Spinal cord (tissue), 10 donors: Measurements from ENCODE around the gene RPS6KA4. TPM values are rescaled to one million over a fixed set of nuclear protein-coding genes. Genes with fewer than 3 reads are reported as not detected.

Source experiments
- DNase-seq, 6 donors: peaks; one replicate each; pipeline versions ENCODE4 v3.0.0 to v3.0.0-alpha.2; 2013 to 2015; ENCODE audit warnings: low spot score in 6 of 6, low read depth in 4 of 6
- H3K27ac ChIP-seq: one replicate; pipeline ENCODE4 v1.5.1; 2013; ENCODE audit warnings: low read depth, low read length, control low read depth
- H3K27me3 ChIP-seq: one replicate; pipeline ENCODE4 v1.6.1; 2013; ENCODE audit warnings: low read length; ENCODE audit not compliant: control insufficient read depth, insufficient read depth
- H3K36me3 ChIP-seq: one replicate; pipeline ENCODE4 v1.6.1; 2013; ENCODE audit warnings: low read length; ENCODE audit not compliant: control insufficient read depth, insufficient read depth
- H3K4me1 ChIP-seq: one replicate; pipeline ENCODE4 v1.6.1; 2013; ENCODE audit warnings: low read length; ENCODE audit not compliant: control insufficient read depth, insufficient read depth
- H3K4me3 ChIP-seq: one replicate; pipeline ENCODE4 v1.5.1; 2013; ENCODE audit warnings: low read depth, low read length, control low read depth
- H3K9me3 ChIP-seq: one replicate; pipeline ENCODE4 v1.6.1; 2013; ENCODE audit warnings: low read length; ENCODE audit not compliant: control insufficient read depth, insufficient read depth
- WGBS: methylation state at CpG from one replicate; pipeline ENCODE4 v1.1.5; 2013; ENCODE audit warnings: missing lambda C conversion rate; ENCODE audit not compliant: insufficient coverage; 5-methylcytosine and 5-hydroxymethylcytosine counted together
- polyA plus RNA-seq, 2 donors: library from polyadenylated mRNA; unstranded; fragments of 120-200 nt; gene quantifications; one replicate each; pipeline ENCODE4 v1.2.1, GENCODE V29; 2013; ENCODE audit not compliant: insufficient read length in 2 of 2
- total RNA-seq, 2 donors: library from RNA; depleted of rRNA in 1 of 2; stranded (reverse); fragments of 120-200 nt in 1 of 2; fragments of >200 nt in 1 of 2; gene quantifications; one replicate each; pipeline versions ENCODE4 v1.2.3 to v1.2.4, GENCODE V29; 2013 to 2014
- donor health status: healthy.

The RPS6KA4 gene
- total and polyA plus RNA-seq, 4 donors: 11.3 to 27.2 (median 20.6) TPM

DNA sequence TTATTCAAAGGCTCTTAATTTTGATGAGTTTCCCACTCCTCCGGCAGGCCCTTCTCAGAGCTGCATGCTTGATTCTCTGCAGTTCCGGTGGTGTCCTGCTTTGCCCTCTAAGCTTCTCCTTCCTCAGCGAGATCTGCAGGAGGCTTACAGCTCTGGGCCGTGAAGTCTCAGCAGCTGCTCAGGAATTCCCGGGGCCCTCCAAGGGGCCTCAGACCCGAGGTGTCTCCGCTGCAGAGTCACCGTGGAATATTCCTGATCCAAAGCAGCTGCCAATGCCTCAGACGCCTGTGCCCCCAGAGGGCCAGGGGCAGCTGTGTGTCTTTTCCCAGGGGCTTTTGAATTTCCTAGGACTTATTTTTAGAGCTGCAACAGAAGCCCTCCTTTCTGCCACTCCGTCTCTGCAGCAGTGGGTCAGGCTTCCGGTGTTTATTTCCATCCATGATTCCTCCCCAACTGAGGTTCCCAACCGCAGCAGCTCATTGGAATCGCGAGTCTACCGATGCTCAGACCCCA, 37.2 kb downstream of the RPS6KA4 start:
- 14% methylated on average over 12 of the region's 15 CpGs for WGBS
- Histone ChIP-seq H3K4me3 (no peak overlapping the region), H3K36me3 (no peaks in the 10 kb centered on the region), H3K27me3 (no peaks in the 10 kb centered on the region), H3K27ac (no peak overlapping the region), H3K4me1 (peaks cover 14% of the 10 kb centered on the region), H3K9me3 (no peaks in the 10 kb centered on the region)
- DNase-seq: peak in 2 of 6 donors; percentile 28 to 46

DNA sequence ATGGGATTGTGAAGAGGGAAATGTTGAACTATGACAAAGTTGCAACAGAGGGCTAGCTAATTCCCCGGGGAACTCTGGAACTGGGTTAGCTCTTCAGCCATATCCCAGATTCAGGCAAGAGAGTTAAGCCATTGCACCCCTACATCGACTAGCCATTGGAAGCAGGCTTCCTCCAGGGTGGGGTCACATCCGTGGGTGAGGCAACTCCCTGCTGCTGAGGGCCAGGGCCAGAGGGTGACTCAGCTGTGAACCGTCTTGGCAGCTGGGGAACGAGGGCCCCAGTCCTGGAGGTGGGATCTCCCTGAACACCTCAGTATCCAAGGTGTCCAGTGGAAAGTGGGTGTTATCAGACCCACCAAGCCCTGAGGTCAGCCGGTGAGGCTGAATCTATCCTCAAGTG, 41.1 kb downstream of the RPS6KA4 start:
- Histone ChIP-seq H3K4me1 (peaks cover 14% of the 10 kb centered on the region), H3K36me3 (no peaks in the 10 kb centered on the region), H3K9me3 (no peaks in the 10 kb centered on the region), H3K27me3 (no peaks in the 10 kb centered on the region), H3K4me3 (no peak overlapping the region), H3K27ac (no peak overlapping the region)
- WGBS: 83% methylated on average over 4 of the region's 6 CpGs
- DNase-seq: no peak

DNA sequence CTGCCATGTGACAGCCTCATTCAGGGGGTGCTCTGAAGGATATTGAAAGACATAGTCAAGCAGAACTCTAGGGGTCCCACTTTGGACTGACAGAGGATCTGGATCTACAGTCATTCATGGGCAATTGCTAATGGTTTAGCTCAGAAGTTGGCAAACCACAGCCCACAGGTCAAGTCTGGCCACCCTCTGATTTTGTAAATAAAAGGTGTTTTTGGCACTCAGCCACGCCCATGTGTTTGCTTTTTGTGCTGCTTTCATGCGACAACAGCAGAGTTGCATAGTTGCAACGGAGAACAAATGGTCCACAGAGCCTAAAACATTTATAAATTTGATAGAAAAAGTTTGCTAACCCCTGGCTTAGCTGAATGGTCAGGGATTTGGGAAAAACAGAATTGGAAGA, 41.7 kb downstream of the RPS6KA4 start:
- H3K4me1 ChIP-seq: peaks cover 11% of the 10 kb centered on the region
- no peak overlapping the region for H3K27ac ChIP-seq
- H3K36me3 ChIP-seq: no peaks in the 10 kb centered on the region
- H3K4me3 ChIP-seq: no peak overlapping the region
- H3K27me3 ChIP-seq: no peaks in the 10 kb centered on the region
- DNase-seq: no peak
- no peaks in the 10 kb centered on the region for H3K9me3 ChIP-seq
- 90% methylated on average over 2 of the region's 3 CpGs for WGBS

DNA sequence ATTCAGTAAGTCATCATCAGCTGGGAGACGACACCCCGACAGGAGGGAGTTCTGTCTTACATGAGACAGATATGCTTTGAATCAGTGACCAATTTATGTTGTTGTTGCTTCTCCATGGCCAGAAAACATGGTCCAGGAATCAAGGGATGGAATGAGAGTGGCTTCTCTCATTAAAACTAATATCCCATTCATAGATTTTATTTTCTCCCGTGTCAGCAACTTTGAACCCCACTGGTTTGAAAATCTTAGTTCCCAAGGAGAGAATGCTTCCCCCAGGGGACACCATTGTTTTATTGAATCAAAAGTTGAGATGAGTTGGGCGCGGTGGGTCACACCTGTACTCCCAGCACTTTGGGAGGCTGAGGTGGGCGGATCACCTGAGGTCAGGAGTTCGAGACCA, 42.8 kb downstream of the RPS6KA4 start:
- 81% methylated on average over 3 of the region's 7 CpGs for WGBS
- Histone ChIP-seq H3K36me3 (no peaks in the 10 kb centered on the region), H3K4me1 (peaks cover 4% of the 10 kb centered on the region), H3K27ac (no peak overlapping the region), H3K4me3 (no peak overlapping the region), H3K27me3 (no peaks in the 10 kb centered on the region), H3K9me3 (no peaks in the 10 kb centered on the region)
- DNase-seq: no peak

DNA sequence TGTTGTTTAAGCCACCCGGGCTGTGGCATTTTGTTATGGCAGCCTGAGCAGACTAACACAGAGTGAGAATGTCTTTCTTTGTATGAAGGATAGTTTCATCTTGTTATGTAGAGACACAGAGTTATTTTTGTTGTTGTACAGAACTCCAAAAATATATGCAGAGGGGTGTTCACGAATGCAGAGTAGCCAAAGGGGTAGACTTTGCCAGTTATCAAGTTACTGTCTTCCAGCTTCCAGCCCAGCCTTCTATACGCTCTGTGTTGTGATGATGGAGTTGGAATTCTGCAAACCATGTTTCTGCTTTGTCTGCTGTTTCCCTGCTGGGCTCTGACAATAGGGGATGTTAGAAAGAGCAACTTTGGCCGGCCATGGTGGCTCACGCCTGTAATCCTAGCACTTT, 44.1 kb downstream of the RPS6KA4 start:
- Histone ChIP-seq H3K27ac (no peak overlapping the region), H3K27me3 (no peaks in the 10 kb centered on the region), H3K36me3 (no peaks in the 10 kb centered on the region), H3K9me3 (no peaks in the 10 kb centered on the region), H3K4me1 (peaks cover 4% of the 10 kb centered on the region), H3K4me3 (no peak overlapping the region)
- peak in 1 of 6 donors; percentile 60 for DNase-seq
- 52% methylated on average over 4 of the region's 5 CpGs for WGBS

DNA sequence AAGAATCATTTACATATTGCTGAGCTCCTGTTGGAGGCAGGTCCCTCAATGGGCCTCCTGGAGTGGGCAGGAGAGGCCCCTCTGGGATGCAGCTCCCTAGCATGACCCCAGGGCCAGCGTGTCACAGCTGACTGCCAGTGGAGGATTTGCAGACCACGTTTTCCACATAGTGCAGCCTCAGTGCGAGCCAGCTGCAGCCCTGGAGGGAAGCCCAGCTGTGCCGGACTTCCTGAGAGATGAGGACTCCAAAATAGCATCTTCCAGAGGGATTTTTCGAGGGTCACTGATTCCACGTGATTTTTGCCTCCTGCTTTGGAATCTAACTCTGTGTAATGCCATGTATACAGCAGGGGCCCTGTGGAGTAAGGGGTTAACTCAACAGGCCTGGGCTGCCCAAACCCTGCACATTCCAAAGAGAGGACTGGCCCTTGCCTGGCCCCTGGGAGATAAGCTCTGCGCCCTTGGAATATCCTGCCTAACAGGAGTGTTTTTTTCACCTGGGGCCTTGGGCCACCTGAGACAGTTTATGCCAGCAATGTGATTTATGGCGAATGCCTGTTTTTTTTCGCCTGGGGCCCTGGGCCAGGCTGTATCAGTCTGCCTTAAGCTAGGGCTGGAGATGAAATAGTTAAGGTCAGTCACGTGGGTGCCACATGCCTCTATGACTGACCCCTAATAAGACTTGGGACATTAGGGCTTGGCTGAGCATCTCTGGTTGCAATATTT, 47.4 kb downstream of the RPS6KA4 start:
- peak in 1 of 6 donors; percentile 33 for DNase-seq
- H3K27me3 ChIP-seq: no peaks in the 10 kb centered on the region
- H3K27ac ChIP-seq: no peak overlapping the region
- H3K4me1 ChIP-seq: peaks cover 13% of the 10 kb centered on the region
- H3K9me3 ChIP-seq: no peaks in the 10 kb centered on the region
- 48% methylated on average over 10 of the region's 10 CpGs for WGBS
- no peaks in the 10 kb centered on the region for H3K36me3 ChIP-seq
- no peak overlapping the region for H3K4me3 ChIP-seq

DNA sequence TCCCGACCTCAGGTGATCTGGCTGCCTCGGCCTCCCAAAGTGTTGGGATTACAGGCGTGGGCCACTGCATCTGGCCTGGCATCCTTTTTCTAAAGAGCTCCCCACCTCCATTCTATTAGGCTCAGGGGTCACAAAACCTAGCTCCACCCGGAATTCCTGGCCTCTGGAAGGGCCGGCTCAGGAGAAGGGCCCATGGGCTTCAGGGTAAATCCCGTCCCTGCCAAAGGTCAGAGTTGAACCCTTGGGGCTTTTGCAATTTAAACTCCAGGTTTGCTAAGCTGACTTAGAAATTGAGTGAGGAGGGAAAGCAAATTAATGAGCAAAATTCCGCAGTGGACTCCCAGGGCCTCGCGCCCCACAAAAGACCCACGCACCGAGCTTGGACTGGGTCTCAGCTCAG, 48.3 kb downstream of the RPS6KA4 start:
- Histone ChIP-seq H3K9me3 (no peaks in the 10 kb centered on the region), H3K36me3 (no peaks in the 10 kb centered on the region), H3K27ac (no peak overlapping the region), H3K4me1 (peaks cover 13% of the 10 kb centered on the region), H3K4me3 (no peak overlapping the region), H3K27me3 (no peaks in the 10 kb centered on the region)
- WGBS: 86% methylated on average over 10 of the region's 11 CpGs
- no peak for DNase-seq

DNA sequence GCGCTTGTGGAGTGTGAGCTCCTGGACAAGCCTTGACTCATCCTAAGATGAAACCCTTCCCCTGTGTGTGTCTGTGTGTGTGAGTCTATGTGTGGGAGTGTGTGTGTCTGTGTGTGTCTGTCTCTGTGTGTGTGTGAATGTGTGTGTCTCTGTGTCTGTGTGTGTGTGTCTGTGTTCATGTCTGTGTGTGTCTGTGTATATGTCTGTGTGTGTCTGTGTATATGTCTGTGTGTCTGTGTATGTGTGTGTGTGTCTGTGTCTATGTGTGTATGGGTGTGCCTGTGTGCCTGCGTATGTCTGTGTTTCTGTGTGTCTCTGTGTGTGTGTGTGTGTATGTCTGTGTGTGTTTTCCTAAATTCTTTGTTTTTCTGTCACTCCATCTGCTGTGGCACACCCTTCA, 48.7 kb downstream of the RPS6KA4 start:
- H3K27ac ChIP-seq: no peak overlapping the region
- H3K4me3 ChIP-seq: no peak overlapping the region
- H3K9me3 ChIP-seq: no peaks in the 10 kb centered on the region
- WGBS: 100% methylated on average over 2 of the region's 2 CpGs
- peaks cover 13% of the 10 kb centered on the region for H3K4me1 ChIP-seq
- H3K36me3 ChIP-seq: no peaks in the 10 kb centered on the region
- H3K27me3 ChIP-seq: no peaks in the 10 kb centered on the region
- DNase-seq: no peak

DNA sequence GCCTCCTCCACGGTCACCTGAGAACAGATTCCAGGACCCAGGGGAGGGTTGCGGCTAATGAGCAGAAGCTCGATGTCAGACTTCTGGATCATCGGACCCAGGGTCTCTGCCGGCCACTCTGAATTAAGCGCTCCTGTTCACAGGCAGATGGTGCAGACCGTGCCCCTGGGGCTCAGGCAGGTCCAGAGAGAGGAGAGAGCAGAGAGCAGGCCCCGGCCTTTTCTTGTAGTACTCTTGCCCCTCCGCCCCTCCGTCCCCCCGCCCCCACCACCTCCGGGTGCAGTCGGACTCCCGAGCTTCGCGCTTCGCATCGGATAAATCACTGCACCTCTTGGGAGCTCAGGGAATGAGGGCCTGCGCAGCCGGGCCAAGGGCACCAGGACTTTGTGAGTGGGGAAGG, 50.3 kb downstream of the RPS6KA4 start:
- H3K27ac ChIP-seq: no peak overlapping the region
- no peaks in the 10 kb centered on the region for H3K36me3 ChIP-seq
- H3K9me3 ChIP-seq: no peaks in the 10 kb centered on the region
- WGBS: 66% methylated on average over 6 of the region's 20 CpGs
- H3K27me3 ChIP-seq: no peaks in the 10 kb centered on the region
- H3K4me3 ChIP-seq: no peak overlapping the region
- no peak for DNase-seq
- peaks cover 13% of the 10 kb centered on the region for H3K4me1 ChIP-seq

DNA sequence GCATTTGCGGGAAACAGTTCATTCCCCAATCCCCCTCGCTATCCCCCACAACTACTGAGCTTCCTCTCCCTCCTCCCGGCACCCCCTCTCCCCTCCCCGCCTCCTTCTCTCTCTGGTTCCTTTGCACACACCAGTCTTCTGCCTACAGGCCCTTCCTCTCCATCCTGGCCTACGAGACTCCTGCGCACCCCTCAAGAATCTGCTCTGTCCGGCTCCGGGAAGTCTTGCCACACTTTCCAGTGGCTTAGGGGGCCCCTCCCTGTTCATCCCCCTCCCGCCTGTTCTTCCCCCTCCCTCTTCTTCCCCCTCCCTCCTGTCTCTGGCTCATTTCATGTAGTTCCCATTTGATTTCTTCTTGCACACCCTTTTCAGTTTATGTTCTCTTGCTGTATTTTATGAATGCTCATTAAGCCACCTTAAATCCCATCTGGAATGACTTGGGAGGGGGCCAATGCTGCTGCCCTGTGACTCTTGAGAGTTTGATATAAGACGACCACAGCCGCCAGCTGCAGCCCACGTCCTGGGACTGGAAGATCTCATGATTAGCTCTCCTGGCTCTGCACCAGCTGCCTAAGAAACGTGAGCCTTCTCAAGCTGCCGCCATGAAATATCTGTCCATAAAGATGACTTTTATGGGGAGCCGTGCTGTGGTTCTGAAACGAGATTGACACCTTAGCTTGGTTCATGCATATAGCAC, 50.9 kb downstream of the RPS6KA4 start:
- Histone ChIP-seq H3K27ac (no peak overlapping the region), H3K4me1 (peaks cover 13% of the 10 kb centered on the region), H3K4me3 (no peak overlapping the region), H3K36me3 (no peaks in the 10 kb centered on the region), H3K27me3 (no peaks in the 10 kb centered on the region), H3K9me3 (no peaks in the 10 kb centered on the region)
- peak in 3 of 6 donors; percentile 23 to 70 (median 46) for DNase-seq
- 28% methylated on average over 15 of the region's 16 CpGs for WGBS
